ENCODE data around the gene NAALADL2.
A peak's percentile ranks its signal among the peaks of the same experiment; 100 is the strongest.

Gene NAALADL2

DNA sequence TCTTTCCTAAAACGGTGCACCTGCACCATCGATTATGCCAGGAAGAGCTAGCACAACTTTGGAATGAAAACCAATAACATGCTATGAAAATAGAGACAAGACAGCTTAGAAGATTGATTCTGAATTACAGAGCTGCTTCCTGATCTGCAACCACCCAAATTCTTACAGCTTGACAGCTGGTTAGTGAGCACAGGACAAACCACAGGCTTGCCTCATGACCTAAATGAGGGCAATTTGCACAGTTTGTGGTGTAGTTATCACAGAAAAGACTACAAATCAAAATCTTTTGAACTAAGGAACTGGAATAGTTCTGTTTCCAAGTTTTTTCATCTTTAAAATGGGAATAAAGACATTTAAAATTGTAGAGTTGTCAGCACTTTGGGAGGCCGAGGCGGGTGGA, 533.5 kb downstream of the NAALADL2 start:
- Histone ChIP-seq H3K79me2 (ENCODE audit: control insufficient read depth, insufficient read depth, low read length, poor library complexity) (no peaks in the 10 kb centered on the region), H3K14ac (ENCODE audit: low read length) (no peak overlapping the region)
- no CpG with 5 or more reads among the region's 4 CpGs for WGBS (ENCODE audit: extremely low coverage, insufficient coverage, insufficient read length)

DNA sequence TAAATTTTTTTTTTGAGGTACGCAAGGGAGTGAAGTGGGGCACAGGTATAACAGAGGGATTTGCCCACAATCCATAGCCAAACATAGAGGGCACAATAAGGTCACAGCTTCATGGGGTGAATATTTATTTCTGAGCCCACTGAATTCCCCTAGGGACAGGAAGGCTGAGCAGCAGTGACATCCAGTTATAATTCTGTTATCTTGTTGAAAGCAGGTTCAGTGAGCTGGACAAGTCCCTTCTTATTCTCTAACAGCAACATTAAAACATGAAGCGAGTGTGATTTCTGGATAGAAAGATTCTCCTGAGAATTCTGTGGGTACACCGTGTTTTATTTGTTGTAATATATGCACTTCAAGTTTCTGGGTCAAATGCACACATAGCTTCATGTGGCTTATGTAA, 538.2 kb downstream of the NAALADL2 start:
- no peak for DNase-seq
- Histone ChIP-seq H3K27me3 (ENCODE audit: insufficient read depth, low read length) (no peaks in the 10 kb centered on the region), H3K18ac (ENCODE audit: low read length) (no peak overlapping the region), H2BK120ac (ENCODE audit: insufficient read depth, low read length, poor library complexity) (no peak overlapping the region), H2BK12ac (ENCODE audit: low read length) (no peak overlapping the region), H3K23ac (ENCODE audit: low read length) (no peak overlapping the region), H3K14ac (ENCODE audit: low read length) (no peak overlapping the region), H2AFZ (ENCODE audit: insufficient read depth, low read length, poor library complexity) (no peak overlapping the region), H4K91ac (ENCODE audit: low read depth, low read length) (no peak overlapping the region), H3K79me2 (ENCODE audit: control insufficient read depth, insufficient read depth, low read length, poor library complexity) (no peaks in the 10 kb centered on the region), H3K4me3 (ENCODE audit: low read depth, low read length) (no peak overlapping the region), H4K8ac (ENCODE audit: low read depth, low read length) (no peak overlapping the region), H2BK5ac (ENCODE audit: low read depth, low read length, poor library complexity) (no peak overlapping the region), H3K27ac (ENCODE audit: low read depth, low read length) (no peak overlapping the region), H3K9me3 (ENCODE audit: insufficient read depth, low read depth, low read length) (no peaks in the 10 kb centered on the region), H2AK5ac (ENCODE audit: low read length) (no peak overlapping the region), H3K4me2 (ENCODE audit: low read length) (no peak overlapping the region), H4K12ac (ENCODE audit: low read depth, low read length) (no peak overlapping the region), H3K9ac (ENCODE audit: low read length) (no peak overlapping the region), H3K36me3 (ENCODE audit: control insufficient read depth in 1 of 2, insufficient read depth in 2 of 2, low read length in 2 of 2) (no peaks in the 10 kb centered on the region), H3K4ac (ENCODE audit: low read depth, low read length) (no peak overlapping the region), H3K79me1 (ENCODE audit: low read length) (peaks cover 2% of the 10 kb centered on the region), H3K4me1 (ENCODE audit: control insufficient read depth in 1 of 2, insufficient read depth in 2 of 2, low read length in 2 of 2) (peaks cover 0 to 4% of the 10 kb centered on the region in 2 experiments)
- no CpG with 5 or more reads among the region's 3 CpGs for WGBS (ENCODE audit: extremely low coverage, insufficient coverage, insufficient read length)

More for the DNA sequence above, 533.5 kb downstream of the NAALADL2 start:
- H2BK120ac ChIP-seq (ENCODE audit: insufficient read depth, low read length, poor library complexity) = no peak overlapping the region
- no peak overlapping the region for H3K4me2 ChIP-seq (ENCODE audit: low read length)
- no peak overlapping the region for H3K4me3 ChIP-seq (ENCODE audit: low read depth, low read length)
- H4K8ac ChIP-seq (ENCODE audit: low read depth, low read length) = no peak overlapping the region
- H3K18ac ChIP-seq (ENCODE audit: low read length) = no peak overlapping the region
- H2BK12ac ChIP-seq (ENCODE audit: low read length) = no peak overlapping the region
- no peaks in the 10 kb centered on the region for H3K36me3 ChIP-seq (ENCODE audit: control insufficient read depth in 1 of 2, insufficient read depth in 2 of 2, low read length in 2 of 2)
- H3K27me3 ChIP-seq (ENCODE audit: insufficient read depth, low read length) = no peaks in the 10 kb centered on the region
- no peak overlapping the region for H3K23ac ChIP-seq (ENCODE audit: low read length)
- no peaks in the 10 kb centered on the region for H3K79me1 ChIP-seq (ENCODE audit: low read length)
- DNase-seq = no peak
- H2BK5ac ChIP-seq (ENCODE audit: low read depth, low read length, poor library complexity) = no peak overlapping the region
- H4K91ac ChIP-seq (ENCODE audit: low read depth, low read length) = no peak overlapping the region
- no peak overlapping the region for H3K9ac ChIP-seq (ENCODE audit: low read length)
- no peak overlapping the region for H2AK5ac ChIP-seq (ENCODE audit: low read length)
- H3K4ac ChIP-seq (ENCODE audit: low read depth, low read length) = no peak overlapping the region
- no peaks in the 10 kb centered on the region for H3K4me1 ChIP-seq (ENCODE audit: control insufficient read depth in 1 of 2, insufficient read depth in 2 of 2, low read length in 2 of 2)
- no peak overlapping the region for H4K12ac ChIP-seq (ENCODE audit: low read depth, low read length)
- no peaks in the 10 kb centered on the region for H3K9me3 ChIP-seq (ENCODE audit: insufficient read depth, low read depth, low read length)
- no peak overlapping the region for H3K27ac ChIP-seq (ENCODE audit: low read depth, low read length)
- no peak overlapping the region for H2AFZ ChIP-seq (ENCODE audit: insufficient read depth, low read length, poor library complexity)

DNA sequence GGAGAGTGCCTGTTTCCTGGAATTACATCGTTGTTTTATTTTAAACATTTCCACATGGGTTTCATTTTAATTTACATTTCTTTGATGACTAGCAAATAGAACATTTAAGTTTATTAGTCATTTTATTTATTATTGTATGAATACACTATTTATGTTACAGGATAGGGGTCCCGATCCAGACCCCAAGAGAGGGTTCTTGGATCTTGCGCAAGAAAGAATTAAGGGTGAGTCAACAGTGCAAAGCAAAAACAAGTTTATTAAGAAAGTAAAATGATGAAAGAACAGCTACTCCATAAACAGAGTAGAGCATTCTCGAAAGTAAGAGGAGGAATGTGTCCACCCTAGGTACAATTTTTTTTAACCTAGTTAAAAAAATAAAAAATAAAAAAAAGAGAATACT, 539.5 kb downstream of the NAALADL2 start:
- H3K4me3 ChIP-seq (ENCODE audit: low read depth, low read length) = no peak overlapping the region
- no peak overlapping the region for H2BK5ac ChIP-seq (ENCODE audit: low read depth, low read length, poor library complexity)
- no peak overlapping the region for H2BK120ac ChIP-seq (ENCODE audit: insufficient read depth, low read length, poor library complexity)
- H3K4me1 ChIP-seq (ENCODE audit: control insufficient read depth in 1 of 2, insufficient read depth in 2 of 2, low read length in 2 of 2) = peaks cover 0 to 4% of the 10 kb centered on the region in 2 experiments
- peak in 1 of 2 donors; percentile 26 for DNase-seq
- H4K8ac ChIP-seq (ENCODE audit: low read depth, low read length) = no peak overlapping the region
- H3K27me3 ChIP-seq (ENCODE audit: insufficient read depth, low read length) = no peaks in the 10 kb centered on the region
- H2BK12ac ChIP-seq (ENCODE audit: low read length) = no peak overlapping the region
- peaks cover 2% of the 10 kb centered on the region for H3K79me1 ChIP-seq (ENCODE audit: low read length)
- H3K36me3 ChIP-seq (ENCODE audit: control insufficient read depth in 1 of 2, insufficient read depth in 2 of 2, low read length in 2 of 2) = no peaks in the 10 kb centered on the region
- H3K79me2 ChIP-seq (ENCODE audit: control insufficient read depth, insufficient read depth, low read length, poor library complexity) = no peaks in the 10 kb centered on the region
- H3K27ac ChIP-seq (ENCODE audit: low read depth, low read length) = no peak overlapping the region
- no peak overlapping the region for H3K18ac ChIP-seq (ENCODE audit: low read length)
- no peak overlapping the region for H3K4me2 ChIP-seq (ENCODE audit: low read length)
- H4K91ac ChIP-seq (ENCODE audit: low read depth, low read length) = no peak overlapping the region
- WGBS (ENCODE audit: extremely low coverage, insufficient coverage, insufficient read length) = no CpG with 5 or more reads among the region's 4 CpGs
- no peak overlapping the region for H3K23ac ChIP-seq (ENCODE audit: low read length)
- H2AK5ac ChIP-seq (ENCODE audit: low read length) = no peak overlapping the region
- no peak overlapping the region for H3K9ac ChIP-seq (ENCODE audit: low read length)
- H3K9me3 ChIP-seq (ENCODE audit: insufficient read depth, low read depth, low read length) = no peaks in the 10 kb centered on the region
- no peak overlapping the region for H3K14ac ChIP-seq (ENCODE audit: low read length)
- H2AFZ ChIP-seq (ENCODE audit: insufficient read depth, low read length, poor library complexity) = no peak overlapping the region
- H3K4ac ChIP-seq (ENCODE audit: low read depth, low read length) = no peak overlapping the region
- no peak overlapping the region for H4K12ac ChIP-seq (ENCODE audit: low read depth, low read length)

DNA sequence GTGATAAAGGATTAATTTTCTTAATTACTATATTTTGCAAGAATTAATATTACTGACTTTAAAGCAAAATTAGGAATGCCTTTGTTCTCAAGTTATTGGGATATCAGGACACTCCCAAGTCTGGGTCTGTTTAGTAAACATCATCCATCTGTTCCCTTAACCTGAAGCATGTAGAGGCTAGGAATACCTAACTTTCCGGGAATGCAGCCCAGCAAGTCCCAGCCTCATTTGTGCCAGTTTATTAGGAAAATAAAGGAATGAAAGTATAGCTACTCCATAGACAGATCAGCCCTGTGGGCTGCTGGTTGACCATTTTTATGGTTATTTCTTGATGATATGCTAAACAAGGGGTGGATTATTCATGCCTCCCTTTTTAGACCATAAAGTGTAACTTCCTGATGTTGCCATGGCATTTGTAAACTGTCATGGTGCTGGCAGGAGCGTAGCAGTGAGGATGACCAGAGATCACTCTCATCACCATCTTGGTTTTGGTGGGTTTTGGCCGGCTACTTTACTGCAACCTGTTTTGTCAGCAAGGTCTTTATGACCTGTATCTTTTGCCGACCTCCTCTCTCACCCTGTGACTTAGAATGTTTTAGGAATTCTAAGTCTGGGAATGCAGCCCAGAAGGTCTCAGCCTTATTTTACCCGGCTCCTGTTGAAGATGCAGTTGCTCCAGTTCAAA, 540.2 kb downstream of the NAALADL2 start:
- Histone ChIP-seq H3K14ac (ENCODE audit: low read length) (no peak overlapping the region), H3K27ac (ENCODE audit: low read depth, low read length) (peak overlapping the region; percentile 66), H2BK5ac (ENCODE audit: low read depth, low read length, poor library complexity) (peak overlapping the region; percentile 27), H3K4ac (ENCODE audit: low read depth, low read length) (no peak overlapping the region), H3K4me2 (ENCODE audit: low read length) (peak overlapping the region; percentile 43), H4K8ac (ENCODE audit: low read depth, low read length) (no peak overlapping the region), H3K23ac (ENCODE audit: low read length) (no peak overlapping the region), H3K4me3 (ENCODE audit: low read depth, low read length) (no peak overlapping the region), H3K79me2 (ENCODE audit: control insufficient read depth, insufficient read depth, low read length, poor library complexity) (no peaks in the 10 kb centered on the region), H3K36me3 (ENCODE audit: control insufficient read depth in 1 of 2, insufficient read depth in 2 of 2, low read length in 2 of 2) (no peaks in the 10 kb centered on the region), H3K79me1 (ENCODE audit: low read length) (peaks cover 2% of the 10 kb centered on the region), H3K4me1 (ENCODE audit: control insufficient read depth in 1 of 2, insufficient read depth in 2 of 2, low read length in 2 of 2) (peaks cover 0 to 4% of the 10 kb centered on the region in 2 experiments), H4K91ac (ENCODE audit: low read depth, low read length) (no peak overlapping the region), H2BK120ac (ENCODE audit: insufficient read depth, low read length, poor library complexity) (no peak overlapping the region), H3K27me3 (ENCODE audit: insufficient read depth, low read length) (no peaks in the 10 kb centered on the region), H3K9me3 (ENCODE audit: insufficient read depth, low read depth, low read length) (no peaks in the 10 kb centered on the region), H2BK12ac (ENCODE audit: low read length) (no peak overlapping the region), H2AFZ (ENCODE audit: insufficient read depth, low read length, poor library complexity) (peak overlapping the region; percentile 25), H3K18ac (ENCODE audit: low read length) (no peak overlapping the region), H4K12ac (ENCODE audit: low read depth, low read length) (no peak overlapping the region), H3K9ac (ENCODE audit: low read length) (no peak overlapping the region), H2AK5ac (ENCODE audit: low read length) (no peak overlapping the region)
- no CpG with 5 or more reads among the region's 5 CpGs for WGBS (ENCODE audit: extremely low coverage, insufficient coverage, insufficient read length)
- DNase-seq = peak; percentile 76 to 86

All from trophoblast cell (in vitro differentiated cells and primary cell).